GM04504 (cell line): ENCODE data around the gene CCDC40.

ENCODE experiments used
- DNase-seq: peaks from one replicate; pipeline ENCODE4 v3.0.0-alpha.2; 2012; ENCODE audit warnings: low read depth

CCDC40 gene

DNA sequence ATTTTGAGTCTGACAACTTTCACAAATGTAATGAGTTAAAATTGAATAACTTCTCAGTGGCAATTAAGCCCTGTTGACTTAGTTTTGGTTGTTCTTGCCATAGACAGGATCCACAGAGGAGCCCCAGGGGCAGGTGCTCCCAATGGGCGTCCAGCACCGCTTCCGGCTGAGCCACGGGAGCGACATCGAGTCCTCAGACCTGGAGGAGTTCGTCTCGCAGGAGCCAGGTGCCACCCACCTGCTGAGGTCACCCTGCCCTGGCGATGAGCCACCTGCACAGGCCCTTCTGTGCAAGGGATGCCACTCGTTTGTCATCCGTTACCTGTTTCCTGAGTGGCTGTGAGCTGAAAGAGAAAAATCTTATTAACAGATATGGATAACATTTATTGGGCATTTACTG, 10.7 kb downstream of the CCDC40 start:
- DNase-seq, result no peak

DNA sequence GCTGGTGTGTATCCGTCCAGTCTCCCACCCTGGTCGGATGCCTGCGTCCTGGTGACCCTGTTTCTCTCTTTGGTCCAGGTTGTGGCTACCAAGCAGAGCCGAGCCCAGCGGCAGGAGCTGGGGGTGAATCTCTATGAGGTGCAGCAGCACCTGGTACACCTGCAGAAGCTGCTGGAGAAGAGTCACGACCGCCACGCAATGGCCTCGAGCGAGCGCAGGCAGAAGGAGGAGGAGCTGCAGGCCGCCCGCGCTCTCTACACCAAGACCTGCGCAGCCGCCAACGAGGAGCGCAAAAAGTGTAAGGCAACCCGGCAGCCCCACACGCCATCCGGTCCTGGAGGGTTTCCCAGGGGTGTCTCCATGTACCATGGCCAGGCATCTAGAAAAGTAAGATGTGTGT, 13.5 kb downstream of the CCDC40 start:
- DNase-seq, result no peak

DNA sequence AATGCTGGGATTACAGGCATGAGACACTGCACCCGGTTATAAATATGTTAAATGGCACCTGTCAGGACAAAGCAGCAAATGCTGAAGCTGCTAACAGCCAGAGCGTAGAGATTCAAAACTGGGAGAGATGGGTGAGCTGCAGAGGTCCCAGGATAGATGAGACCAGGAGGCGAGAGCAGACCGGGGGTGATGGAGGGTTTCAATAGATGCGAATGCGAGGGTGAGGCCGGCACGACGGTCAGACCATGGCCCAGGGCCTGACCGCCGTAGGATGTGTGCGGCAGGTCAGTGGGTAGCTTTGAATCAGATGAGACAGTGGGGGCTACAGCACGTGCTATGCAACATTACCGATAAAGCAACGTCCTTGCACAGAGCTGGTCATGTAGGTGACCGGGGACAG, 14.3 kb downstream of the CCDC40 start:
- no peak for DNase-seq

DNA sequence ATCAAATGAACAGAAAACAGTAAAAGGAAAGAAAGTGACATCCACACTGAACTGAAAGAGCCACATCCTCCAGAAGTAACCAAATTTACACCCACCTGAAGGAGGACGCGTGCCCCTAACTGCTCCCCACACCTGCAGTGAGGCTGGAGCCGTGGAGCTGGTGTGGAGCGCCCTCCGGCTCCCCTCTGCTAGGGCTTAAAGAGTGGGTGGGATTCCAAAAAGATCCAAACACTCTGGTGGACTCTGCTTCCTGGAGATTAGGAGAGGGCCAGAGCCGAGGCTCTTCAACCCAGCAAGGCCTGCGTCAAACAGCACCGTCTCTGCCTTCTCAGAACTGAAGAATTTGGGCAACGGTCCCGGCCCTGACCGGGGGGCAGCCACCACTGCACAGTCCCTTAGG, 15.2 kb downstream of the CCDC40 start:
- DNase-seq, result no peak

DNA sequence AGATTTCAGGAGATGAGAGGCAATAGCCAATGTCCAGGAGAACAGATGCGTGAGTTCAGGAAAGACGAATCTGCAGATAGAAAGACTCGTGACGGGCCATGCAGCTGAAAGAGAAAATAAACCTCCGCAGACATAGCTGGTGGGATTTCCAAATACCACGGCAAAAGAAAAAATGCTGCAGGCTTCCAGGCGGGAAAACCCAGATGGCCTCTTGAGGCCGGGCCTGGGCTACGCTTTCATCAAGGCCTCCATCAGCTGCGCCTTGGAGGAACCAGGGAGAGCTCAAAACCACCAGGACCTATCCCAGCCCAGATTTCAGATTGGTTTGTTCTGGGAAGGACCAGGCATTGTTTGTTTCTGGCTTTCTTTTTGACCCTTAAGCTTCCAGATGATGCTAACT, 16.7 kb downstream of the CCDC40 start:
- no peak for DNase-seq

DNA sequence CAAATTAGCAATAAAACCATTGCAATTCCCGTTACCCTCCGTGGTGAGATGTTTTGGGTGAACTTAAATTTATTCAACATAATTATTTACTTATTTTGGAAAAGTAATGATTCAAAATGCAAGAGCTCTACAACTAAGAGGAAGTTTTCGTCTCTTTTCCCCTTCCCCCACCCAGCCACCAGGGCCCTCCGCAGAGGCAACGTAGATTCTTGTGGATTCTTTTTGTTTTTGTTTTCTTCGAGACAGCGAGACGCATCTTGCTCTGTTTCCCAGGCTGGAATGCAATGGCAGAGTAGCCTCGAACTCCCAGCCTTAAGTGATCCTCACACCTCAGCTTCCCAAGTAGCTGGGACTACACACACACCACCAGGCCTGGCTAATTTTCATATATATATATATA, 19.2 kb downstream of the CCDC40 start:
- DNase-seq, result no peak

DNA sequence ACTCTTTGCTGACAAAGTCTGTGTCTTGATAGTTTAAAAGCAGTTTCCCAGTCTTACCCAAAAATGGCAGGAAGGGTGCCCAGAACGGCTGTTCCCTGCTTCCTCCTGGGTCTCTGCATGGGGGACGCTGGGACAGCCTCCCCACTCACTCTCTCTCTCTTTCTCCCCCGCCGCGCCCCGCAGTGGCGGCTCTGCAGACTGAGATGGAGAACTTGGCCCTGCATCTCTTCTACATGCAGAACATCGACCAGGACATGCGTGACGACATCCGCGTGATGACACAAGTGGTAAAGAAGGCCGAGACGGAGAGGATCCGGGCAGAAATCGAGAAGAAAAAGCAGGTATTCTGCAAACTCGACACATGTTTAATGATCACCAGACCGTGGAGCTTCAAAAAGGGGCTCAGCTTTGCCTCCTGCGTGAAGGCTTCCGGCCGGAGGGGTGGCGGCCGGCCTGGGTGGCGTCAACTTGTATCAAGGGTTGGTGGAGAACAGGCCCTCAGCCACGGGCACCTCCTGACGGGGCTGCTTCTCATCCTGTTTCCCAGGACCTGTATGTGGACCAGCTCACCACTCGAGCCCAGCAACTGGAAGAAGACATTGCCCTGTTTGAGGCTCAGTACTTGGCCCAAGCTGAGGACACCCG, 22.0 kb downstream of the CCDC40 start:
- no peak for DNase-seq

DNA sequence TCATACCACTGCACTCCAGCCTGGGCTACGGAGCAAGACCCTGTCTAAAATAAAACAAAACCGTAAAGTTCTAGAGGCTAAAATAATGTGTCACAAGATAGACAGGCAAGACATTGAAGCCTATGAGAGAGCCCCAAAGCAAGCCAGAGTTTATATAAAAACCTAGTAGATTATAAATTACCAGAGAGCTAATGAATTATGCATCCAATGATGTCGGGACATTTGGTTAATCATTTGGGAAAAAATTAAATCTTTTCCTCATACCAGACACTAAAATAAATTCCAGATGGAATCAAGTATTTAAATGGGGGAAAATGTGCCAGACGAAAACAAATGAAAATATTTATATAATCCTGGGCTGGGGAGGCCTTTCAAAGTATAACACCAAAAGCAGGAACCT, 24.2 kb downstream of the CCDC40 start:
- DNase-seq, result no peak

DNA sequence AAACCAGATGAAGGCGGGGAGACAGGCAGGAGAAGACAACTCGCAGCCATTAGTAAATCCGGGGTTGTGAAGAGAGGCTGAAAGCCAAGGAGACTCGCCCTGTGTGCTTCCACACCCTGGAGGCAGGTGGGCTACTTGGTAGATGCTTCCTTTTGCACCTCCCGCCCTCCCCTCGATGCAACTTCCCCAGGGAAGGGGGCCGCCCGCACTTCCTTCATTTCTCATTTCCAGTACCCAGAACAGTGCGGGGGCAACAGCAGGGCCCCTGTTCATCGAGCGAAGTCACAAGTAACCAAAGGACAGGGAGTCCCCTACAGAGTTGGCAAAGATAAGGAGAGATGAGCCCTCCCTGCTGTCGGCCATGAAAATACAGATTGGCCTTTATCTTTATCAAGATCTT, 25.0 kb downstream of the CCDC40 start:
- DNase-seq, result no peak

DNA sequence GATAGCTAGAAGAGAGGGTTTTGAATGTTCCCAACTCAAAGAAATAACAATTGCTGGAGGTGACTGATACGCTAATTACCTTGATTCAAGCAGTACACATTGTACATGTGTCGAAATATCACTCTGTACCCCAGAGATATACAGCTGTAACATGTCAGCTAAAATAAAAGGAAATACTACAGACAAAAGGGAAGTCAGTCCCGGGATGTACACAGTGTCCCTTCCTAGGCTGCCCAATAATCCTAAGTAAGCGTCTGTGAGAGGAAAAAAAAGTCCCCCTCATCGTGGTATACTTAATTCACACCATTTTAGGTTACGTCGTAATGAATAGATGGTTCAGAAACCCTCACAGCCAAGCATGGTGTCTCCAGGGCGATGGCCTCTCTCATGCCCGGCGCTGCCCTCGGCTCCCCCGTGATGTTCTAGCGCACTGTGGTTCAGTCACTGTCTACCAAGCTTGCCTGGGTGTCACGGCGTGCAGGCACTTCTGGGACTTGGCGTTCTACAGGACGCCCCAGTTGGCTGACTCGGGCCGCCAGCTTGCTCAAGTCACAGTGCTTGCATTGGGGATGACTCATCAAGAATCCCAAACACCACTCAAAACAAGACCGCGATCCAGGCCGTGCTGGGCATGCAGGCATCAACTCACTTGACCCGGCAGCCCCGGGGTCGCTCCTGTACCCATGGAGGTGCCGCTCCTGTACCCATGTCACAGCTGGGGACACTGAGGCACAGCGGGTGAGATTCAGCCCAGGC, 27.6 kb downstream of the CCDC40 start:
- no peak for DNase-seq

DNA sequence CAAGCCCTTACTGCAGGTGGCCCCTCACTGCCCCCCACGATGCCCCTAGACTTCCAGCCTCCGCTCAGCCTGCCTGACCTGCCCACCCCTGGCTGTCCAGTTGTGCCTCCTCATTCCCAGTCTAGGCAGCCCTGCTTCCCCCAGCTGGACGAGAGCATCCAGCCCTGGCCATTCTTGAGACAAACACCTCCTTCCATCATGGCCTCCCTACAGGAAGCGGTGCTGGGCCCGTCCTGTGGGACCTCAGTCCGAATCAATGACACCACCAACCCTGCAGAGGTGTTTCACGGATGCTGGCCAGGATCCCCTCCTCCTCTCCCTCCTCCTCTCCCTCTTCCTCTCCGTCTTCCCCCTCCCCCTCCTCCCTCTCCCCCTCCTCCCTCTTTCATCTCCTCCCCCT, 28.3 kb downstream of the CCDC40 start:
- DNase-seq, result no peak

DNA sequence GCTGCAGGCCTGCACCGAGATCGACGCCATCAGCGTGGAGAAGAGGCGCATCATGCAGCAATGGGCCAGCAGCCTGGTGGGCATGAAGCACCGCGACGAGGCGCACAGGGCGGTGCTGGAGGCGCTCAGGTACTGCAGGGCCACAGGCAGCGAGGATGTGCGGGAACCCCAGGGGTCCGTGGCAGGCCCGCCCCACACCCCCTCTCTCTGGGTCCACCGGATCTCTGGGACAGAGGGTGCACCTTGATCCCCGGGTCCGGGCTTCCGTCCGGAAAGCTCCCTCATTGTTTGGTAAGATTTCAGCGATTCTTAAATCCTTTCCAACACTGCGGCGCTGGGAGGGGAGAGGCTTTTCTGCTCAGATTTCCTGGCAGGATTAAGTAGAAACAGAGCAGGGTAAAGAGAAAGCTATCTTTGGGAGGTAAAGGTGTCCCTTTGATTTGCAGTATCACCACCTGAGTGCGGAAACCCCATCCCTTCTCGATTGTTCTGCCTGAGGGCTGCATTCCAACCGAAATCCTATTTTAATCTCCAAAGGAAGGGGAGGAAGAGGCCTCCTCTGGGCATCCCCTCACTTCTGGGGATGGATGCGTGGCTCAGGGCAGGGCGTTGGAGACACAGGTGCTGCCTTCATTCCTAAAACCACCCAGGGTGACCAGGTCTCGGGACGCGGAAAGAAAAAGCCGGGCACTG, 29.2 kb downstream of the CCDC40 start:
- DNase-seq, result no peak

DNA sequence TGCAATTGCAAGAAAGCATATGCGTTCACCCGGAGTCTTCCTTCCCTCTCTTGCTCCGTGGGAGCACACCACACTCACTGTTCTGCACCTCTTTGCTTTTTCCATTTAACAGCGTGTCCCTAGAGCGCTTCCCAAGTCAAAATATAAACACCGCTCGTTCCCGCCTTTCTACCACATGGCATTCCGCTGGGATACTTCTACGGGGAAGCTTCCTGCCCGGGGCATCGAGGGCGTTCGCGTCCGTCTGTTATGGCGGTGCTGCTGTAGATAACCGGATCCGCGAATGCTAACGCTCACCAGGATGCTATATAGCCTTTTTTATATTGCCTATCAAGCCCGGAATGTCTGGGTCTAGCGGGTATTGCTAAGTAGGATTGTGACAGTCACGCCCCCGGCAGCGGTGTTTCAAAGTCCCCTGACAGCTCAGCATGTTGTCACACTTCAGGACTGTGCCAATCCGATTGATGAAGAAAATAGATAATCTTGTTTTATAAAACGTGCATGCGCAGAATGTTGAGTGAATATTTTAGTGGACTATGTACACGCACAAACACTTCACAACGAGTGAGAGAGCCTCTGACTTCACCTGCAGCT, 31.0 kb downstream of the CCDC40 start:
- no peak for DNase-seq

DNA sequence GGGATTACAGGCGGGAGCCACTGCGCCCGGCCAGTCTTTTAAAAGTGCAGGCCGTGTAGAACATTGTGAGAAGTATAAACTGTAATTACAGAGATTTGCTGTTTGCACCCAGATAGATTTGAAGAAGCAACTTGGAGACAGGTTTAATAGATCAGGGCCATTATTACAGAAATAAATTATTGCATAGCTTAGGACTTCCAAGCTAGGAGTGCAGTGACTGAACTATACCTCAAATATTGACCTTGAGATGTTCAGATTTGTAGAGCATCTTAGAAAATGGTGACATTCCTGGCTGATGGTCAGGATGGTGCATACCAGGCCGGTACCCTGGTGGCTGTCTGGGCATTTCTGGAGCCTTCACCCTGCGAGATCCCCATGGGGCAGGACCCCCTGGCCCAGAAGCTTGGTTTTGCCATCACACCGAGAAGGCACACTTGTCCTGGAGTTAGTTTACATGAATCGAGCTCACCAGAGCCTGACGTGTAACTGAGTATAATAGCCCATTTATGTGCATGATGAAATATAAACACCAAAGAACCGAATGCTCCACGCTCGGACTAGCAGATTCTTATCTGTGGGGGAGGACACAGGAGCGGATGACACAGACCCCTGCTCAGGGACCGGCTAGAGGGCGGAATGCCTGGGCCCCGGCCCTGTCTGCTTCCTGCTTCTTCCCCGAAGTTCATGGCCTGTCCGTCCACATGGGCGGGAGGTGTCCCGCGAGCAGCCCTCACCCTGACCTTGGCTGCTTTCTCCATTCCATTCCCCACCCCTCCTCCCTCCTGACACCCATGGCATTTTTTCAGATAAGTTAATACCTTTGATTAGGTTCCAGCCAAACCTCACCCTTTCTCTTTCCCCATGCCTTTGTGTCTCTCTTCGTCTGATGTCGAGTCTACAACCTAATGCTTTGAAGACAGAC, 32.1 kb downstream of the CCDC40 start:
- no peak for DNase-seq

DNA sequence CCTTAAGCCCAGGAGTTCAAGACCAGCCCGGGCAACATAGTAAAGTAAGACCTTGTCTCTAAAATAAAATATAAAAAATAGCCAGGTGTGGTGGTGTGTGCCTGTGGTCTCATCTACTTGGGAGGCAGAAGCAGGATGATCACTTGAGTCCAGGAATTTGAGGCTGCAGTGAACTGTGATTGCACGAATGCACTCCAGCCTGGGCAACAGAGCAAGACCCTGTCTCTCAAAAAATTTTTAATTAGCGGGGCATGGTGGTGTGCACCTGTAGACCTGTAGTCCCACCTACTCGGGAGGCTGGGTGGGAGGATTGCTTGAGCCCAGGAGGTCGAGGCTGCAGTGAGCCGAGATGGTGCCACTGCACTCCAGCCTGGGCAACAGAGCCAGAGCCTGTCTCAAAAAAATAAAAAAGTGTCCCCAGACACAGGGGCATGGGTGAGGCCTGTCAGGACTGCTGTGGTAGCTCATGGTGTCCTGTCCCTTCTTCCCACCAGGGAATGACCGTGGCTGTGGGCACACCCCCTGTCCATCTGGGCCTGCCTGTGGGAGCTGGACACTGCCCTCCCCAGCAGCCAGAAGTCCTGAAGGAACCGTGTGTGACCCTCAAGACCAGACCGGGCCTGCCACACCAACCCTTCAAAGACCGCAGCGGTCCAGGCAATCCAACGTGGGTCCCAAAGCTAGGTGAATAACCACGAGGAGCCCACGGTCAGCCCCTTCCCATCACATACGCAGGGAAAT, 34.1 kb downstream of the CCDC40 start:
- DNase-seq, result no peak

DNA sequence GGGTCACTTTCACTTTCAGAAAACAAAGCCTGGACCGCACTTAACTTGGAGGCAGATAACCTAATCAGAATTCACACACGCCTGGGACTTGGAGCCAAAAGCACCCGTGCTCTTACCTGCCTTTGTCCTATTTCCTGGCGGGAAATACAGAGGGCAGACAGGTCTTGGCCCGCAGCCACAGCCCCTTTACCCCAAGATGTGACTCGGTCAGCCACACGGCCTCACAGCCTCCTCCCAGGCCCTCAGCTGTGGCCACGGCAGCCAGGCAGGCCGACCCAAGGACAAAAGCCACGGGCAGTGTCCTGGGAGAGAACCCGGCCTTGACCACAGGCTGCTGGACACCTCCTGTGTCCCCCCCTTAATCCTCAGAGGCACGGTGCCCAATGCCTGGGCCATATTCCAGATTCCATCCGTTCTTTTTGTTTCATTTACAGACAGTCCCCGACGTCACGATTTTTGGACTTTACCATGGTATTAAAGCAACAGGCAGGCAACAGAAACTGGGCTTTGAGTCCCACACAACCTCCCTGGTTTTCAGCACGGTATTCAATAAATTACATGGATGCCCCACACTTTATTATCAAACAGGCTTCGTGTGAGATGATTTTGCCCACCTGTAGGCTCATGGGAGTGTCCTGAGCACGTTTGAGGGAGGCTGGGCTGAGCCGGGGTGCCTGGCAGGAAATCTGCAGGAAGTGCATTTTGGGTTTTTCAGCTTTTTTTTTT, 34.8 kb downstream of the CCDC40 start:
- peak; percentile 40 for DNase-seq

DNA sequence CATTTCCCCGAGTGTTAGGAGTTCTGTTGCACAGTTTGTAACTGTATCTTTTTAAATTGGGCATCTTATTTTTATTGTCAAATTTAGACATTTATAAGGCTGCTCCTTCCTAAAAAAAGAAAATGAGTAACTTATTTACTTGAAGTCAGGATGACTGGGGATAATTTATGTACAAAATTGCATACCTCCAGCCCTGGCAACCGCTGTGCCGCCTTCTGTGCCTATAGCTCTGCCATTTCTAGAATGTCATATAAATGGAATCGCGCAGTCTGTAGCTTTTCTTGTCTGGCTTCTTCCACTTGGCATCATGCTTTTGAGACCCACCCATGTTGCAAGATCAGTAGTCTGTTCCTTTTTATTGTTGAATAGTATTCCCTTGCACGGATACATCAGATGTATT, 36.0 kb downstream of the CCDC40 start:
- DNase-seq, result no peak

DNA sequence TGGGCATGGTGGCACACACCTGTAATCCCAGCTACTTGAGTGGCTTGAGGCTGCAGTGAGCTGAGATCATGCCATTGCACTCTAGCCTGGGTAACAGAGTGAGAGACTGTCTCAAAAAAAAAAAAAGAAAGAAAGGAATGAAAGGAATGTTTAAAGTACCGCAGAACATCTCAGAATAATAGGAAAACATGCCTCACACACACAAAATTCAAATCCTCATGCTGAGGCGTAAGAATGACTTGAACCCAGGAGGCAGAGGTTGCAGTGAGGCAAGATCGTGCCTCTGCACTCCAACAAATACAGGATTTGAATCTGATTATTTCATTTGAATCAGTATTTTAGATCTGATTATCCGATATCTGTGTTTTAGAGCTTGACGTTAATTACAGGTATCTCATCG, 43.6 kb downstream of the CCDC40 start:
- no peak for DNase-seq

DNA sequence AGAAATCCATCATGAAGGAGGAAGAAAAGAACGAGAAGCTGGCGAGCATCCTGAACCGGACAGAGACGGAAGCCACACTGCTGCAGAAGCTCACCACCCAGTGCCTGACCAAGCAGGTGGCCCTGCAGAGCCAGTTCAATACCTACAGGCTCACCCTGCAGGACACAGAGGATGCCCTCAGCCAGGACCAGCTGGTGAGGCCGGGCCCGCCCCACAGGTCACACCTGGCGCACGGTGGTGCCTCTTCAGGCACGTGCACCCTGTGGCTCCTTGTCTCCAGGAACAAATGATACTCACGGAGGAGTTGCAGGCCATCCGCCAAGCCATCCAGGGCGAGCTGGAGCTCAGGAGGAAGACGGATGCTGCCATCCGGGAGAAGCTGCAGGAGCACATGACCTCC, 45.2 kb downstream of the CCDC40 start:
- DNase-seq, result no peak

DNA sequence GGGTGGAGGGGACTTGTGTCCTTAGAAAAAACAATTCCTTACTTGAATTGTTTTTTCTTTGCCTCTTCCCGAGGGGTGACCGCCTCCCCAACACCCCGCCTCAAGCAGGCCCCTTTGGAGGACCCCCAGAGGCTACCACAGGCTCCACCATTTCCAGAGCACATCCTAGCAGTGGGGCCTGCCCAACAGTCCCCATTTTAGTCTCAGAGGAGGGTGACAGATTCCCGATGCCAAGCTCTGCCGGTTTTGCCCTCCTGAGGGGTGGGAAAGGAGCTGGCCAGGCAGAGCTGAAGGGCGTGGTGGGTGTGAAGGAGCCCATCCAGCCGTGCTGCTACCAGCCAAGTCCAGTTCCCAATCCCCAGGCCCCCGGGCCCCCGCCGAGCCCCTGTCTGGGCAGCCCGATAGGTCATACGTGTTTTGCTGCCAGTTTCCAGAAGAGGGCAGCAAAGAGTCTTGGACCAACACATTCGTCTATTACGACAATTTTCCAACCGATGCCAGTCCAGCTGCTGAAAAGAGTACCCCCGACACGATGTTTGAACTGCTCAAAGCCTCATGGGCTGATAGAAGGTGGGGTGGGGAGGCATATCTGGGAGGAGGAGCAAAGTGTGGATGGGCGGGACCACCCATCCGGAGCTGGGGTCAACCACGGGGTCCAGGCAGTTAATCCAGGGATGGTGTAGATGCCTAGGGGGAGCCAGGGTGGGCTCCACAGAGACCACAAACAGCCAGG, 46.1 kb downstream of the CCDC40 start:
- DNase-seq, result peak; percentile 36
